Keratinocyte (primary cell): Measurements from ENCODE around the gene ZNF234.

Source experiments
- EZH2 ChIP-seq: IDR thresholded peaks from one replicate; pipeline ENCODE4 v1.6.1; 2012; ENCODE audit warnings: inconsistent platforms, mild to moderate bottlenecking, low read length, moderate library complexity
- TF ChIP-seq, protein P1 (sequence below), 3 experiments: IDR thresholded peaks in 1 of 3; conservative IDR thresholded peaks in 1 of 3; optimal IDR thresholded peaks in 1 of 3; 2 replicates in 2 of 3; 3 replicates in 1 of 3; pipeline versions ENCODE3 to v1.5.1; 2011; ENCODE audit warnings: low read length in 3 of 3, mild to moderate bottlenecking in 3 of 3, moderate library complexity in 2 of 3, control low read depth in 1 of 3, inconsistent platforms in 1 of 3; ENCODE audit not compliant: insufficient read depth in 2 of 3; ENCODE audit errors: extremely low read depth in 1 of 3

DNA sequence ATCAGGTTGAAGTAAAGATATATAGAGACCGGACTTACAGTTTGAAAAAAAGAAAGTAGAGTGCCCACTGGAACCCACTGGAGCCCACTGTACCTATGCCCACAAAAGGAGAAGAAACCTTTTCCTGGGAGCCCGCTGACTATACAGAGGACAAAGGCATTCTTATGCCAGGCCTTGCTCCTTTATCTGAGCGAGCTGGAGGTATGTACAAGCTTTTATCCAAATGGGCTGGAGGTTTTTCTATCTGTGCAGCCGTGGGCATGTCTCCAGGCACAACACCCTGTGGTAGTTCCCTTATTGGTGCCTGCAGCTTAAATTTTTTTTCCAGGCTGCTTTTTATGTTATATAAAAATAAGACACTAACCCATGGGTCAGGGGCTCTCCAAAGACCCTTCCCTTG lies 8.4 kb downstream of the ZNF234 start:
- TF ChIP-seq, protein P1, sequence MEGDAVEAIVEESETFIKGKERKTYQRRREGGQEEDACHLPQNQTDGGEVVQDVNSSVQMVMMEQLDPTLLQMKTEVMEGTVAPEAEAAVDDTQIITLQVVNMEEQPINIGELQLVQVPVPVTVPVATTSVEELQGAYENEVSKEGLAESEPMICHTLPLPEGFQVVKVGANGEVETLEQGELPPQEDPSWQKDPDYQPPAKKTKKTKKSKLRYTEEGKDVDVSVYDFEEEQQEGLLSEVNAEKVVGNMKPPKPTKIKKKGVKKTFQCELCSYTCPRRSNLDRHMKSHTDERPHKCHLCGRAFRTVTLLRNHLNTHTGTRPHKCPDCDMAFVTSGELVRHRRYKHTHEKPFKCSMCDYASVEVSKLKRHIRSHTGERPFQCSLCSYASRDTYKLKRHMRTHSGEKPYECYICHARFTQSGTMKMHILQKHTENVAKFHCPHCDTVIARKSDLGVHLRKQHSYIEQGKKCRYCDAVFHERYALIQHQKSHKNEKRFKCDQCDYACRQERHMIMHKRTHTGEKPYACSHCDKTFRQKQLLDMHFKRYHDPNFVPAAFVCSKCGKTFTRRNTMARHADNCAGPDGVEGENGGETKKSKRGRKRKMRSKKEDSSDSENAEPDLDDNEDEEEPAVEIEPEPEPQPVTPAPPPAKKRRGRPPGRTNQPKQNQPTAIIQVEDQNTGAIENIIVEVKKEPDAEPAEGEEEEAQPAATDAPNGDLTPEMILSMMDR (optimal IDR thresholded peaks at IDR 0.05 in 1 of 3, IDR thresholded peaks at IDR 0.05 in 1 of 3, conservative IDR thresholded peaks at IDR 0.05 in 1 of 3; ENCODE audit: extremely low read depth in 1 of 3, insufficient read depth in 2 of 3, low read length in 3 of 3): no peak
- no peak for TF ChIP-seq EZH2
